ENCODE data around the gene GPR62.
"Not testable (repeated sequence)": the region's sequence is repeated elsewhere in the genome, so short reads cannot be mapped to it uniquely, and the experiment has no call there.

GPR62 gene

GRCh38 chr3:51971350-51971749 lies 16.2 kb downstream of the GPR62 start:
- DNase-seq, result no peak

GRCh38 chr3:51974277-51974962 lies 19.2 kb downstream of the GPR62 start:
- no peak for DNase-seq

DNA sequence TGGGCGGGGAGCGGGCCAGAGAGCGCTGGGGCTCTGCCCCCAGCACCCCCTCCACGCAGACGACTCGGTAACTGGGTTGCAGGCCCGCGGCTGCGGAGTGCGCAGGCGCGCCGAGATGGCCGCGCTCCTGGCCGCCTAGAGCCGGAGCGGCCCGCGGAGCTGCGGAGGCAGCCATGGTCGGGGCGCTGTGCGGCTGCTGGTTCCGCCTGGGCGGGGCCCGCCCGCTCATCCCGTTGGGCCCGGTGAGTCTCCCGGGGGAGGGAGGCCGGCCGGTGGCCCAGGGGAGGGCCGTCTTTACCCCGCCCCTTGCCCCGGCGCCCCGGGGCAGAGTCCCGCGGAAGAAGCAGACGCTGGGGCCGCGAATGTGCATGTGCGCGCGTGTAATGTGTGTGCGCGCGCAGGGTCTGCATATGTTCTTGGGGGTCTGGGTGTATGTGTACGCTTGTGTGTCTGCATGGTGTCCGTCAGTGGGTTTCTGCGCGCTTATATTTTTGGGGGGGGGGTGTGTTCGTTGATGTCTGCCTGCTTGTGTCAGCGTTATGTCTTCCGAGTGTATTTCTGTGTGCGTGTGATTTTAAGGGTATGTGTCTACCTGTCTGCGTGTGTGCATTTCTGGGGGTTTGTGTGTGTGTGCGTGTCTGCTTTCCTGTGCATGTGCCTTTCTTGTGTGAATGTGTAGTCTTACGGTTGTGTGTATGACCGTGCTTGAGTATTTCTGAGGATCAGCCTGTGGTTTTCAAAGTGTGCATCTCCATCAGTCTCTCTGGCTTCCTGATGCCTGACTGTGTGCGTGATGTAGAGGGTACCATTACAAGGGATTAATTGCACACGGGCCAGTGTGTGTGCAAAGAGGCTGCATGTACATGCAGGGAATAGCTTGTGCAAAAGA lies 20.0 kb downstream of the GPR62 start, which contains the start of gene ABHD14A:
TSS of gene ABHD14A (plus strand) at position 102 of the 889 bp plus-strand sequence. CDS start at position 174, 72 bp downstream.
- peak; percentile 11 for DNase-seq

DNA sequence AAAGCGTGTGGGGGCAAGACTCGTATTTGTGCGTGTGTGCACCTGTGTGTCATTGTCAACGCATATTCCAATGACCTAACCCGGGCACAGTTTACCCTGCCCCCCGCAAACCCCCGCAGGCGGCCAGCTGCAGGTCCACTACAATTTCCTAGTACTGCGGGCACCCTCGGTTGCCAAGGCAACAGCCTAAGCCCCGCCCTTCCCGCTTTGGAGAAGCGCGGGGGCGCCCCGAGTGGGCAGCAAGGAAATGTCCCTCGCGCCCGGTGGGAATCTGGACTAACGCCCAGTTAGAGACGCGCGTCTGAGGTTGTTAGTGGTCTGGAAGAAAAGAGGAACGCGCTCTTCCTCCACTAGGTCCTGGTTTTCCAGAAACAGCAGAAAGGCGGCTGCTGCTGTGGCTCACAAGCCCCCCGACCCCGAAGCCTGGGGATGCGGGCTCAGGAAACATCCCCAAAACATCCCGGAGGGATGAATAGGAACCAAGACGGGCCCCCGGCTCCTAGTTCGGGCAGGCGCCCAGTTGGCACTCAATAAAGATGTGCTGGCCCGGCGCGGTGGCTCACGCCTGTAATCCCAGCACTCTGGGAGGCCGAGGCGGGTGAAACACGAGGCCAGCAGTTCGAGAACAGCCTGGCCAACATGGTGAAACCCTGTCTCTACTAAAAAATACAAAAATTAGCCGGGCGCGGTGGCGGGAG lies 20.8 kb downstream of the GPR62 start:
- DNase-seq, result no peak

DNA sequence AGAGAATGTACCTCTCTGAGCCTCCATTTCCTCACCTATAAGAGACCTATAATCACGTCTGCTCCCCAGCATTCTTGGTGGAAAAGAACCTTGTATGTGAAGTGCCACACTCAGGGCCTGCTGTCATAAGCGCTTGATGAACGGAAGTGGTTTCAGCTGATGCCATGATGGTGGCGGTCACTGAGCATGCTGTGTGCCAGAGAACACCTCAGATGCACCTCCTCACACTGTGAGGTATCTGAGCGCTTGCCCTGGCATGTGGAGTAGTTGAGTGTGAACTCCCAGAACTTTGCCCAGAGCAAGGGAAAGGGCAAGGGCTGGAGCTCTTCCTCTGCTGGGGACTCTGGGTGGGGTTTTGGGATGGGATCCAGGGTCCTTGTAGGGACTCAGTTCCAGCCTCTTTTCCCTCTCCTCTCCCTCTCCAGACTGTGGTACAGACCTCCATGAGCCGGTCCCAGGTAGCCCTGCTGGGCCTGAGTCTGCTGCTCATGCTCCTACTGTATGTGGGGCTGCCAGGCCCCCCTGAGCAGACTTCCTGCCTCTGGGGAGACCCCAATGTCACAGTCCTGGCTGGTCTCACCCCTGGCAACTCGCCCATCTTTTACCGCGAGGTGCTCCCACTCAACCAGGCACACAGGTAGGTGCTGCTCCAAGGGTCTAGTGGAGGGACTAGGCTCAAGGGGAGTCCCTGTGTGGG lies 22.4 kb downstream of the GPR62 start:
- DNase-seq, result no peak

DNA sequence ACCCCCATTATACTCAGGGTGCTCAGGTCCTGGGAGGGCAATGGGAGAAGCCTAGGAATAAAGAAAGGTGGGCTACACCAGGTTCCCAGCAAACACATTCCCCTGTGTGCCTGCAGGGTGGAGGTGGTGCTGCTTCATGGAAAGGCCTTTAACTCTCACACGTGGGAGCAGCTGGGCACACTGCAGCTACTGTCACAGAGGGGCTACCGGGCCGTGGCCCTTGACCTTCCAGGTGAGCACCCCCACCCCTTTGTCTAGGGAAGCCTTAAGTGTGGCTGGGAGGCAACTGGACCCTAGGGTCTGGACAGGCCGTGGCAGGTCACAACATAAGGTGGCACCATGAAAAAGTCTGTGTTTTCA lies 22.9 kb downstream of the GPR62 start:
- DNase-seq, result no peak

GRCh38 chr3:51980253-51980652 lies 25.1 kb downstream of the GPR62 start:
- DNase-seq, result no peak

DNA sequence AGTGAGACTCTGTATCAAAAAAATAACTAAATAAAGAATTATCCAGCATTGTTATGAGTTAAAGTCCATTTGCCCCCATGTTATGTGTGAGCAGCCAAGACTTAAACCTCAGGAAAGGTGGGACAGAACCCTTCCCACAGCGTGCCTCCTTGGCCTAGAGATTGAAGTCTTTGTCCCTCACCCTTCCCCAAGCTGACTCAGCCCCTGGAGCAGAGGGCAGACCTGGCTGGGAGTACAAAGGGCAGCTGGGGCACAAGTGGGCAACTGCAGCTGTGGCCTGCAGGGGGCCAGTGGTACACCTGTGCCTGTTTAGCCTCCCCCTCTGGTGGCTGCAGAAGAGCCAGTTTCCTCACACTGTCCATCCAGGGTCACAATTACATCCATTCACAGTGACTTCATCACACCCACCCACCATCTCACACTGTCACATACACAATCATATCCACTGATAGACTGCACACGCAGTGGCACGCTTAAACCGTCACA lies 27.2 kb downstream of the GPR62 start:
- DNase-seq, result no peak

GRCh38 chr3:51982838-51983577 lies 27.8 kb downstream of the GPR62 start, which contains the start of gene ACY1:
ACY1 (plus strand) TSS chr3:51983535; CDS start chr3:51984065, 530 bp downstream.
- no peak for DNase-seq

DNA sequence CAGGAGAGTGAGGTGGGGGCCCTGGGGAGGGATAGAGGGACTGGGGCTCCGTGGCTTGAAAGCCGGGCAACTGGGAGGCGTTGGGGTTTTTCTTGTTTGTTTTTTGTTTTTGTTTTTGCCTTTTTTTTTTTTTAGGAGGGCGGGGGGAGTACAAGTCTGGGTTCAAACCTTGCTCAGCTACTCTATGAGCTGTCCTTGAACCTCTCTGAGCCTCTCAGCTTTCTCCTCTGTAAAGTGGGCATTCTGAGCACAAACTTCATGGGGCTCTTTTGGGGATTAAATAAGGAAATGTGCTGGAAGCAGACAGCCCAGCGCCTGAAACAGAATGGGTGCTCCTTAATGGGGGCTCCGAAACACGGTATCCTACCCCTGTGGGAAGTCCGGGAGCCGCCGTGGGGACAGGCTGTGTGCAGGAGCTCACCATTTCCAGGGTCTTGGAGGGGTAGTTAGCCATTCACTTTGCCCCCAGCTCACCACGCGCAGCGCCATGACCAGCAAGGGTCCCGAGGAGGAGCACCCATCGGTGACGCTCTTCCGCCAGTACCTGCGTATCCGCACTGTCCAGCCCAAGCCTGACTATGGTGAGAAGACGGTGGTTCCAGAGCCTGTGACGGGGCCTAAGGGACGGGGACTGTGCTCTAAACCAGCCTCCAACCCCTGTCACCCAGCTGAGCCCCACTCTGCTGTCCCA lies 28.5 kb downstream of the GPR62 start:
- no peak for DNase-seq

DNA sequence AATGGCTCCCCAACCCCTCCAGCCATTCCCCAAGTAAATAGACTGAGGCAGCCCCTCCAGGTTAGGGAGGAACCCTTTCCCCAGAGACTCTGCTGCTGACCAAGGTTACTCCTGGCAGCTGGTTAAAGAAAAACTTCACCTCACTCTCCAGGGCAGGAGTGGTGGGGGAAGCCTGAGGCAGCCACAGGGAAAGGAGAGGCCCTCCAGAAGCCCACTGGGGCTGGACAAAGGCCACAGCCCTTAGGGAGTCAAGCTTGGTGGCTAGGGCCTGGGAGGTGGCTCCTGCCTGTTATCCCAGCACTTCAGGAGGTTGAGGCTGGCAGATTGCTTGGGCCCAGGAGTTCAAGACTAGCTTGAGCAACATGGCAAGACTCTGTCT lies 29.1 kb downstream of the GPR62 start:
- DNase-seq, result no peak

DNA sequence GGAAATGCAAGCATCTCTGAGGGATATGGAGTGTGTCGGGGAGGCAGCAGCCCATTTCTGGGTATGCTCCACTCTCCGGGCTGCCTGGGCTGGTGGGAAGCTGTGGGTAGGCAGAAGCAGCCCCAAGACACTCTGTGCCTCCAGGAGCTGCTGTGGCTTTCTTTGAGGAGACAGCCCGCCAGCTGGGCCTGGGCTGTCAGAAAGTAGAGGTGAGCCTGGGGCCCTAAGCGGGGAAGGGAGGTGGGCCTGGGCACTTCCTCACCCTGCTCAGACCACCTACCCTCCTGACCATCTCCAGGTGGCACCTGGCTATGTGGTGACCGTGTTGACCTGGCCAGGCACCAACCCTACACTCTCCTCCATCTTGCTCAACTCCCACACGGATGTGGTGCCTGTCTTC lies 29.9 kb downstream of the GPR62 start:
- DNase-seq, result no peak

DNA sequence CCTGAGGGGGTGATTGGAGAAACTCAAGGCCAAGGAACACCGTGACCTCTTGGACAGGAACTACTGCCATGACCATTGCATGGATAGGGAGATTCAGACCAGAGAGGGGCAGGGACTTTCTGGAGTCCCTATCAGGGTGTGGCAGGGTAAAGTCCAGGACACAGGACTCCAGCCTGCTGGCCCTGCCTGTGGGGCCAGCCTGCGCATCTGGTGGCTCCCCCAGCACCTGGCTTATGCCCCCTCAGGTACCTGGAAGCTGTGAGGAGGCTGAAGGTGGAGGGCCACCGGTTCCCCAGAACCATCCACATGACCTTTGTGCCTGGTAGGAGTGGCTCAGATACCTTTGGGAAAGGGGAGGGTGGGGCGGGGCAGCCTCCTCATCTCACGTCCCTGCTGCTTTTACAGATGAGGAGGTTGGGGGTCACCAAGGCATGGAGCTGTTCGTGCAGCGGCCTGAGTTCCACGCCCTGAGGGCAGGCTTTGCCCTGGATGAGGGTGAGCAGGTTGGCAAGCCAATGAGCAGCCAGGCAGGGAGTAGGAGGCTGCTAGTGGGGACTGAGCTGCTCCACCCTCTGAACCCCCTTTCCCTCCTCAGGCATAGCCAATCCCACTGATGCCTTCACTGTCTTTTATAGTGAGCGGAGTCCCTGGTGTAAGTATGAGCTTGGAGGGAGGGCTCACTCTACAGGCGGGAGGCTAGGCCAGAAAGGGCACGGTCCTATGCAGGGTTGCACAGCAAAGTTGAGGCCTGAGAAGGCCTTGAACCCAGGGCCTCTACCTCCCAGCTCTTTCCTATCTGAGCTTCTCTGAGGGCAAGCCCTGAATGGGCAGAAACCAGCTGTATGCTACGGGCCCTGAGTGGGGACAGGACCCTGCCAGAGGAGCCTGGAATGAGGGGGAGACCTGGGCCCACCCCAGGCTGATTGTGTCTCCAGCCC lies 31.1 kb downstream of the GPR62 start:
- DNase-seq, result no peak

DNA sequence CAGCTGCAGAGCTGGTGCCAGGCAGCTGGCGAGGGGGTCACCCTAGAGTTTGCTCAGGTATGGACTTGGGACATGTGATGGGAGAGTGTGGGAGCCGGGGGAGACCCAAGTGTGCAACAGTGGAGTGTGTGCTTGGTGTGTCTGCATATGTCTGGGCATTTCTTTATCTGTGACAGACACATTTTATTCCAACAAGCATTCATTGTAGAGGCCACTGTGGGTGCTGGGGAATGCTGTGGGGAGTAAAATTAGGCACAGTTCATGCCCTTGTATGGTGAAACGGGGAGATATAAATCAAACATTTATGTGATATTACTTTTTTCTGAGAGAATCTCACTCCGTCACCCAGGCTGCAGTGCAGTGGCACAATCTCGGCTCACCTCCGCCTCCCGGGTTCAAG lies 32.4 kb downstream of the GPR62 start:
- DNase-seq, result no peak

DNA sequence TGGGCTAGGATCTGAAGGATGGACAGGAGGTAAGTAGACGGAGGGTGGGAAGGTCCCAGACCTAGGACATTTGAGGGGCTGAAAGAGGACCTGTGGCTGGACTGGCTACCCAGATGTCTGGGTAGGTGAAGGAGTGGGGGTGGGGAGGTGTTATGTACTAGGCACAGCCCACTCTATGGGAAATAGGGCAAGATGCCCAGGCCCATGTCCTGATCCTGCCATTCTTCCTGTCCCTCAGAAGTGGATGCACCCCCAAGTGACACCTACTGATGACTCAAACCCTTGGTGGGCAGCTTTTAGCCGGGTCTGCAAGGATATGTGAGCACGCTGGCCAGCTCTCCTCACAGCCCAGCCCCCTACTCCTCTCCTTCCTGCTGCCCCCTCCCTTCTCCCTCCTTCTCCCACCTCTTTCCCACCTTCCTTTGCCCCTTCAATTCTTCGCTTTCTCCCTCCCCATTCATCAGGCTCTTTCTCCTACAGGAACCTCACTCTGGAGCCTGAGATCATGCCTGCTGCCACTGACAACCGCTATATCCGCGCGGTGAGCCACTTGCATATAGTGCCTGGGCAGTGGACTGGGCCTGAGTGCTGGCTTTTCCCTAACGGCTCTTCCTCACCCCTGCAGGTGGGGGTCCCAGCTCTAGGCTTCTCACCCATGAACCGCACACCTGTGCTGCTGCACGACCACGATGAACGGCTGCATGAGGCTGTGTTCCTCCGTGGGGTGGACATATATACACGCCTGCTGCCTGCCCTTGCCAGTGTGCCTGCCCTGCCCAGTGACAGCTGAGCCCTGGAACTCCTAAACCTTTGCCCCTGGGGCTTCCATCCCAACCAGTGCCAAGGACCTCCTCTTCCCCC lies 33.3 kb downstream of the GPR62 start:
- no peak for DNase-seq

DNA sequence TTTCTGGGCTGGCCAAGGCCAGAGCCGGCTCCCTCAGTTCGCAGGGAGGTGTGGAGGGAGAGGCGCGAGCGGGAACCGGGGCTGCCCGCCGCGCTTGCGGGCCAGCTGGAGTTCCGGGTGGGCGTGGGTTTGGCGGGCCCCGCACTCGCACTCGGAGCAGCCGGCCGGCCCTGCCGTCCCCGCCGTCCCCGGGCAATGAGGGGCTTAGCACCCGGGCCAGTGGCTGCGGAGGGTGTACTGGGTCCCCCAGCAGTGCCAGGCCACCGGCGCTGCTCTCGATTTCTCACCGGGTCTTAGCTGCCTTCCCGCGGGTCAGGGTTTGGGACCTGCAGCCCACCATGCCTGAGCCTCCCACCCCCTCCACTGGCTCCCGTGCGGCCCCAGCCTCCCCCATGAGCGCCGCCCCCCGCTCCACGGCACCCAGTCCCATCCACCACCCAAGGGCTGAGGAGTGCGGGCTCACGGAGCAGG lies 35.4 kb downstream of the GPR62 start:
- DNase-seq, result not testable (repeated sequence)

- no peak for DNase-seq
Observed at GRCh38 chr3:51992017-51992682, 37.0 kb downstream of the GPR62 start.

GRCh38 chr3:51993657-51994056 lies 38.5 kb downstream of the GPR62 start:
- not testable (repeated sequence) for DNase-seq
